GM19438 (cell line): ENCODE measurements around the gene KLHL4.
"Not testable (repeated sequence)": the region's sequence is repeated elsewhere in the genome, so short reads cannot be mapped to it uniquely, and the experiment has no call there.

Source experiments
- ATAC-seq: cut with Tn5 transposase; IDR thresholded peaks from one replicate; pipeline ENCODE4 v1.9.1; 2021; ENCODE audit warnings: low read depth; ENCODE audit not compliant: unreplicated experiment

Gene KLHL4

DNA sequence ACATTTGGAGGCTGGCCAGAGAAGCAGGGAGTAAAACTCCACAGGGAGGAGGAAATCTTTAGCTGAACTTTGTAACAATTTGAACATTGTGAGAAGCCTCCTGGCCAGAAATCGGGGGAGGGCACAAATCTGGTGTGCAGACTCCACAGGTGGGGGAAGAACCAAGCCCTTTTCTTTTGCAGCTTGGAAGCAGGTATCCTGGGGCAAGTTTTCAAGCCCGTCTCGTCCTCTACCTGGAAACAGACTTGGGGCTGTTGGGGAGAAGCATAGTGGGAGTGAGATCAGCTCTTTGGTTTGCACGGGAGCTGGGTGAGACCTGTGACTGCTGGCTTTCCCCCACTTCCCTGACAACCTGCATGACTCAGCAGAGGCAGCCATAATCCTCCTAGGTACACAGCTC lies 123.8 kb downstream of the KLHL4 start:
- ATAC-seq = not testable (repeated sequence)

DNA sequence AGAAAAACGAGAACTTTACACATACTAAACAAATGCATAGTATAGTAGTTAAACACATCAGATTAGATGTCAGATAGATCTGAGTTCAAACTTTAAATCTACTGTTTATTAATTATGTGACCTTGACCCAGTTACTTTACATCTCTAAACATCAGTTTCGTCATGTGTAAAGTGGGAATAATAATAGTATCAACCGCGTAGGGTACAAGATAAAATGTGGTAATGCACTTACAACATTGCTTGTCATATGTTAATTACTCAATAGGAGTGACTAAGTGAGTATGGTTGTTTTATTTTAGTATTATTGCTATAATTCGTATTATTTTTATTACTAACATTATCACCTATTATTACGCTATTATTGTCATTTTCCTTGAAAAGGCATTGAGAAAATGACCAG lies 144.2 kb downstream of the KLHL4 start:
- ATAC-seq = no peak

DNA sequence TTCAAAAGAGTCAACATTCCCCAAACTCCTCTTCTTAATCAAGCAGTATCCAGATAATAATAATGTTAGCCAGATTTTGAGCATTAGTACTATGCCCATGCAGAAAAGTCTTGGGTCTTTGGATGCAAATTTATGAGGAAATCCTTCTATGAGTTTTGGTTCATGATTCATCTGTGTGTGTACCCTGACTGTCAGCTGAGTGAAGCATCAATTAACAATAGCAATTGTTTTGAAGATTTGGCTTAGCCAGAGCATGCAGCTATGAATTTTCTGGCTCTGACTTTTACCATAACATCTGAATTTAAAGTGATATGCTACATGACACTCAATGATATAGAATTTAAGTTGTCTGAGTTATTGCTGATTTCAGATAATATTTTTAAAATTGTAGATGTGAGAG lies 145.8 kb downstream of the KLHL4 start:
- no peak for ATAC-seq

DNA sequence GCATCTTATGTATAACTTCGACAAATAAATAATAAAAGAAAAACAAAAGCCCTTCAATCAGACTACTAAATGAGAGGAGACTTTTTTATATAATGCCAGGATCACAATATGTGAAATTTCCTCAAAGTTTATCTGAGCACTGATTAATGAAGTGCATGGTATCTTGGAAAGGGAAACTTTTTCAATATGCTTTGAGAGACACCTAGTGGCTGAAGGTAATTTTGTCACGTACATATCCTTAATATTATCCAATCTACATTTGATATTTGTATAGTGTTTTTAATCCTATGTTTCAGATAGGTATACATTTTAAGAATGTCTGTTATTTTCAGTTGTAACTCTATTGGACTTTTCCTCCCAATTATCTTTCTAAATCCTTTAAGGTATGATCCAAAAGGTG lies 146.8 kb downstream of the KLHL4 start:
- ATAC-seq = no peak

DNA sequence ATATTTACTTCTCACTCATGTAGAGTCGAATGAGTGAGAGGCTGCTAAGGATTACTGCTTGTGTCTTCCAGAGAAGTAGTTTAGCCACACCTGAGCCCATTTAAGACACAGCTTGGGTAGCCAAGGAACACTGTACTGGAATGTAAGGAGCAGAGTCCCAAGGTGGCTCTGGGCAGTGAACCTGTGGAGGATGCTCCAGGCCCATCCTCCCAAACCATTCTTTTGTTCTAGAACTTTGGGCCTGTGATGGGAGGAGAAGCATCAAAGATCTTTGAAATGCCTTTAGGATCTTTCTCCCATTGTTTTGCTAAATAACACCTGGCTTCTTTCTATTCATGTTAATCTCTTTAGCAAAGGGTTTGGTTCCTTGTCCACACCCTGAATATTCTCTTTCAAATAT lies 162.2 kb downstream of the KLHL4 start:
- ATAC-seq = no peak

DNA sequence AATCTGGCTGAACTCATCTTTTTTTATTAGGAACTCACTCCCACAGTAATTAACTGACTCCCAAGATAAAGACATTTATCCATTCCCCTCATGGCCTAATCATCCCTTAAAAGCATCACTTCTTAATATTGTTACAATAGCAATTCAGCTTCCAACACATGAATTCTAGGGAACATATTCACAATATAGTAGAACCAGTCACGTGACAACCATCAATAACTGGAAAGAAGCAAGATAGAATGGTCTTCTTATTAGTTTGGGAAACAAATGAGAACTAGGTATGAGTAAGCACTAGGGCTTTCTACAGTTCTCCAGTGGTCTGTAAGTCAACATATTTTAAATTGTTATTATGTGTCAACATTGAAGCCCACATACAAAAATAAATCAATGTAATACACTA lies 170.1 kb downstream of the KLHL4 start:
- ATAC-seq = no peak

DNA sequence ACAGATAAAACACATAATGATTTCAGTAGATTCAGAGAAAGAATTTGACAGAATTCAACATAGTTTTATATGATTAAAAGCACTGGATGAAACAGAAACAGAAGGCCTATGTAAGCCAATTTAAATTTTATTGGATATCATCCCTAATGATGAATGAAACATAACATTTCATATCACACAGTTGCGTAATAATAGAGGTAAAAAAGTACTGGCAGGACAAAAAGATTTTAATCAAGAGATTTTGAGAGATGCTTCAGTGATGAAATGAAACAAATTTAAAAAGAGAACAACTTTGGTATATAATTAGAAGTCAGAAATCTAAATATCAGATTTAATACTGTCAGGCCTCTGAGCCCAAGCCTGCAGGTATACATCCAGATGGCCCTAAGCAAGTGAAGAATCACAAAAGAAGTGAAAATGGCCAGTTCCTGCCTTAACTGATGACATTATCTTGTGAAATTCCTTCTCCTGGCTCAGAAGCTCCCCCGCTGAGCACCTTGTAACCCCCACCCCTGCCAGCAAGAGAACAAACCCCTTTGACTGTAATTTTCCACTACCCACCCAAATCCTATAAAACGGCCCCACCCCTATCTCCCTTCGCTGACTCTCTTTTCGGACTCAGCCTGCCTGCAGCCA lies 170.6 kb downstream of the KLHL4 start:
- not testable (repeated sequence) for ATAC-seq

DNA sequence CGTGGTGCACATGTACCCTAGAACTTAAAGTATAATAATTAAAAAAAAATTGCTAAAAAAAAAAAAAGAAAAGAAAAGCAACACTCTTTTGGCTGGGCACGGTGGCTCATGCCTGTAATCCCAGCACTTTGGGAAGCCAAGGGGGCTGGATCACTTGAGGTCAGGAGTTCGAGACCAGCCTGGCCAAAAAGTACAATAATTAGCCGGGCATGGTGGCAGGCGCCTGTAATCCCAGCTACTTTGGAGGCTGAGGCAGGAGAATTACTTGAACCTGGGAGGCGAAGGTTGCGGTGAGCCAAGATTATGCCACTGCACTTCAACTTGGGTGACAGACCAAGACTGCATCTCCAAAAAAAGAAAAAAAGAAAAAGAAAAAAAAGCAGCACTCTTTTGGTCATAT lies 171.6 kb downstream of the KLHL4 start:
- ATAC-seq = not testable (repeated sequence)

DNA sequence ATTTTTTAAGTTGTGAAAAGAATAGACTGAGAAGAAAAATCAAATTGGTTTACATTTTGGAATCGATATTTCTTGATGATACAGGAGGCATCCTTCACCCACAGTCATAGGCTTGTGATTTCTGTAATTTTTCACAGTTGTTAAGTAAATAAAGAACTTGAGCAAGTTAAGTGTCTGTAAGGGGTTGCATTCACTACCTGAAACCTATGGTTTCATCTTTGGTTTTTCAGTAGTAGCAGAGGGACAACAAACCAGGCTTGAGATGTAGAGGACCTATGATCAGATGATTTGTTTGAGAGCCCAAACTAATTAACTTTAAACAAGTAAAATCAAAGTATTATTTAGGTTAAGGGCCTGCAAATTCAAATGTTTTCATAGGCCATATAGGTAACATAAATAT lies 175.6 kb downstream of the KLHL4 start:
- ATAC-seq = no peak

DNA sequence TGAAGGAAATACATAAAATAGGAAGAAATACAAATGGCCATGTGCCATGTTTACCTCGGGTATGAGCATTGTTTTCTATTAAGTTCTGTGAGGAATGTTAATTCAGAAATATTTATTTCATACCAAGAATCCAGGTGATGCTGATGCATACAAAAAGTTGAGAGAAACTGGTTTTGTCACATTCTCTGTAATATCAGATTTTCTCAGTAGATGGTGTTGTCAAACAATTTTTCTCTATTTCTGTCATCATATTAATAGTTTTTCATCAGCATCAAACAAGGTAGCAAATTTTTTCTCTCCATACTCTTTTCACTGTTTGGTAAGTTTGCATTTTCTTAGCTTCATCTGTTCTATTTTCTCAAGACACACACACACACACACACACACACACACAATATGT lies 179.8 kb downstream of the KLHL4 start:
- no peak for ATAC-seq

DNA sequence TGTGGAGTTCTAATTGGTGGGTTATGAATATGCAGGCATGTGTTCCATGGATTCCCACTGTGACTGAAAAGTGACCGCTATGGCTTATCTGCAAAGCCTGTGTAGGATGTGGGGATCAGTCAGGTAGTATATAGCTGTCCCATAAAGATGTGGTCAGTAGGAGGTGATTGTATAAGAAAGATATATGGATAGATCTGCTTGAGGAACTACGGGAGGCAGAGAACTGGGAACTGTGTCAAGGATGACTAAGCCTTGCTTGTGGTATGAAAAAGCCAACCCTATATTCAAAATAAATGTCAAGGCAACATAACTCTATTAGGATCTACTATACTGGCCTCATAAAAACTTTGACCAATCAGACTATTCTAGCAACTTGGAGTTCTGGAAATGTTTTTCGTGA lies 185.2 kb downstream of the KLHL4 start:
- ATAC-seq = no peak

DNA sequence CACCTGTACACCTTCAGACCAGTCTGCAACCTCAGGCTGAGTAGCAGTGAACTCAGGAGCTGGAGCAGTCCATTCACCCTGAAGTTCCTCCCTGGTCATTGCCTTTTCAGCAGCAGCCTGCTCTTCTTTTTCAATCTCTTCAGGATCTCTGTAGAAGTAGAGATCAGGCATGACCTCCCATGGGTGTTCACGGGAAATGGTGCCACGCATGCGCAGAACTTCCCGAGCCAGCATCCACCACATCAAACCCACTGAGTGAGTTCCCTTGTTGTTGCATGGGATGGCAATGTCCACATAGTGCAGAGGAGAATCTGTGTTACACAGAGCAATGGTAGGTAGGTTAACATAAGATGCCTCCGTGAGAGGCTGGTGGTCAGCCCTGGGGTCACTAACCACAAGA lies 185.9 kb downstream of the KLHL4 start:
- ATAC-seq = not testable (repeated sequence)

DNA sequence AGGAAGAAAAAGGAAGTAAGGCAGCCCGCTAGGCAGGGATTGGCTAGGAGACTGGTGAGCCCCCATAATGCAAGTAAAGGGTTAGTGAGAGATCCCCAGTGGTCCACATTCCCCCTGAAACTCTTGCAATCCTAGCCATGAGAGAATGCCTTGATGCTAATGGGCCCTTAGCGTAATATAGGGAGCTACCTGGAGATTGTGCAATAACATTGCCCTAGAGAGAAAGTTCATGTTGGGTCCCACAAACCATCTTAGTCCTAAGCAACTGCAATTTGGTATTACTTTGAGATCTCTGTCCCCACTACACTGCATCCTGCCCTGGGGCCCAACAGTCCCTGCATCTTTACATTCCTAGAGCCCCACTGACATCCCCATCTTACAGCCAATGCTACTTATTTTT lies 188.5 kb downstream of the KLHL4 start:
- no peak for ATAC-seq

DNA sequence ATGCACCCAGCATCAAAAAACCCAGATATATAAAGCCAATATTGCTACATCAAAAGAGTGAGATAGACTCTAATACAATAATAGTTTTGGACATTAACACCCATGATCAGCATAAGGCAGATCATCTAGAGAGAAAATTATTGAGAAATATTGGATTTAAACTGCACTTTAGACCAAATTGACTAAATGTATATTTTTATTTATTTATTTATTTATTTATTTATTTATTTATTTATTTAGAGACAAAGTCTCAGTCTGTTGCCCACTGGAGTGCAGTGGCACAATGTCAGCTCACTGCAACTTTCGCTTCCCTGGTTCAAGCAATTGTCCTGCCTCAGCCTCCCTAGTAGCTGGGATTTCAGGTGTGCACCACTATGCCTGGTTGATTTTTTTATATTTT lies 193.0 kb downstream of the KLHL4 start:
- no peak for ATAC-seq
